Lower lobe of right lung (tissue), 2 donors: Measurements from ENCODE around the gene ZNF205. TPM values are rescaled to one million over a fixed set of nuclear protein-coding genes. Genes with fewer than 3 reads are reported as not detected.

Experiments
- ATAC-seq, 2 donors: fragments of 200-7000 bp; cut with Tn5 transposase; one replicate each; pipeline ENCODE4 v1.9.1; 2020 to 2022; ENCODE audit warnings: mild to moderate bottlenecking in 2 of 2, moderate library complexity in 2 of 2
- DNase-seq: peaks from one replicate; pipeline ENCODE4 v3.0.0-alpha.2; 2020
- H3K27ac ChIP-seq: fragments of 200-600 bp; one replicate; pipeline ENCODE4 v1.8.0; 2022
- H3K27me3 ChIP-seq: fragments of 200-600 bp; one replicate; pipeline ENCODE4 v1.8.0; 2022; ENCODE audit warnings: low read depth
- H3K36me3 ChIP-seq: fragments of 200-600 bp; one replicate; pipeline ENCODE4 v1.8.0; 2022; ENCODE audit warnings: mild to moderate bottlenecking
- H3K4me1 ChIP-seq: fragments of 200-600 bp; one replicate; pipeline ENCODE4 v1.8.0; 2022
- H3K4me3 ChIP-seq: fragments of 200-600 bp; one replicate; pipeline ENCODE4 v1.8.0; 2022; ENCODE audit warnings: mild to moderate bottlenecking
- H3K9me3 ChIP-seq: fragments of 200-600 bp; one replicate; pipeline ENCODE4 v1.8.0; 2022
- CTCF ChIP-seq: fragments of 200-600 bp; IDR thresholded peaks from one replicate; pipeline ENCODE4 v1.8.0; 2022; ENCODE audit warnings: antibody characterized with exemption, mild to moderate bottlenecking
- intact Hi-C: fragments of 100-400 bp; cut with DNase I; formaldehyde crosslinking; loops from one replicate; pipeline ENCODE4 v1.11.0; 2022
- total RNA-seq: library from RNA; stranded (reverse); fragmentation: NEBNext Ultra II Directional; extraction: Animal tissue kit (Norgen Biotek cat#: 25700); gene quantifications from one replicate; pipeline ENCODE4 v1.2.1, GENCODE V29; 2021
- donor health status: DM: no; HTN: yes; CAD: no; lungs with severe emphysema.

ZNF205 gene
- total RNA-seq, 1 donor from 2014 or later, result 11.9 TPM

GRCh38 chr16:3094289-3095027 is 17.9 kb upstream of the ZNF205 start:
- no peaks in the 10 kb centered on the region for H3K36me3 ChIP-seq
- no peaks in the 10 kb centered on the region for H3K27me3 ChIP-seq
- intact Hi-C loops, result no loop called here
- no peaks in the 10 kb centered on the region for H3K9me3 ChIP-seq
- no peak for DNase-seq
- no peak overlapping the region for H3K27ac ChIP-seq
- no peak overlapping the region for H3K4me3 ChIP-seq
- TF ChIP-seq CTCF, result peak; percentile 62
- peak; percentile 40 to 51 for ATAC-seq
- H3K4me1 ChIP-seq, result peaks cover 12% of the 10 kb centered on the region

- ATAC-seq (peak; percentile 34 to 53), DNase-seq (peak; percentile 71)
- H3K27me3 ChIP-seq, result no peaks in the 10 kb centered on the region
- intact Hi-C loops, result no loop called here
- TF ChIP-seq CTCF, result peak; percentile 22
- peak overlapping the region; percentile 18 for H3K27ac ChIP-seq
- H3K9me3 ChIP-seq, result no peaks in the 10 kb centered on the region
- H3K4me1 ChIP-seq, result peaks cover 22% of the 10 kb centered on the region
- no peak overlapping the region for H3K4me3 ChIP-seq
- no peaks in the 10 kb centered on the region for H3K36me3 ChIP-seq
These were observed 16.5 kb upstream of the ZNF205 start for GRCh38 chr16:3095869-3096268.

GRCh38 chr16:3096362-3096761 is 16.0 kb upstream of the ZNF205 start:
- Histone ChIP-seq H3K9me3 (no peaks in the 10 kb centered on the region), H3K36me3 (no peaks in the 10 kb centered on the region), H3K27ac (peak overlapping the region; percentile 18), H3K4me3 (no peak overlapping the region), H3K27me3 (no peaks in the 10 kb centered on the region), H3K4me1 (peaks cover 27% of the 10 kb centered on the region)
- TF ChIP-seq CTCF, result no peak
- ATAC-seq, result no peak
- DNase-seq, result no peak
- intact Hi-C loops, result no loop called here

- ATAC-seq, result no peak
- TF ChIP-seq CTCF, result no peak
- Histone ChIP-seq H3K27ac (no peak overlapping the region), H3K36me3 (no peaks in the 10 kb centered on the region), H3K27me3 (no peaks in the 10 kb centered on the region), H3K4me3 (no peak overlapping the region), H3K9me3 (no peaks in the 10 kb centered on the region), H3K4me1 (peaks cover 34% of the 10 kb centered on the region)
- no peak for DNase-seq
- intact Hi-C loops, result no loop called here
These were observed 15.1 kb upstream of the ZNF205 start for GRCh38 chr16:3097266-3097665.

- Histone ChIP-seq H3K4me1 (peaks cover 34% of the 10 kb centered on the region), H3K27ac (peak within 1 kb of the TSS; percentile 31), H3K27me3 (no peaks in the 10 kb centered on the region), H3K36me3 (no peaks in the 10 kb centered on the region), H3K9me3 (no peaks in the 10 kb centered on the region), H3K4me3 (peak within 1 kb of the TSS; percentile 44)
- ATAC-seq (no peak), DNase-seq (no peak)
- TF ChIP-seq CTCF, result no peak
- intact Hi-C loops, result no loop called here
These were observed 13.7 kb upstream of the ZNF205 start, which contains the start of gene ZSCAN10 for GRCh38 chr16:3098459-3099394. Gene ZSCAN10 (minus strand): TSS chr16:3099294. CDS start chr16:3092937, 6,357 bp downstream.
